OCI-LY7 (cell line): Measurements from ENCODE around the gene ANKRD49. TPM values are rescaled to one million over a fixed set of nuclear protein-coding genes. Genes with fewer than 3 reads are reported as not detected.

Experiments used
- BruUV-seq: library from RNA; stranded (reverse); fragments of 400-500 nt; replicated peaks from 2 replicates; lab custom pipeline; 2021; lab: Mats Ljungman, UMichigan
- CTCF ChIA-PET: fragments of 300-600 bp; sonication (Branson Sonifier 250); formaldehyde crosslinking; loops from one replicate; lab custom pipeline; 2022; ENCODE audit warnings: antibody characterized with exemption; ENCODE audit not compliant: unreplicated experiment; lab: Charles Lee
- POLR2A ChIA-PET: fragments of 300-600 bp; sonication (Branson Sonifier 250); formaldehyde crosslinking; loops from one replicate; lab custom pipeline; 2022; ENCODE audit warnings: antibody characterized with exemption; lab: Charles Lee
- DNase-seq: peaks from one replicate; pipeline ENCODE4 v3.0.0-alpha.2; 2015; ENCODE audit warnings: low spot score
- H2AFZ ChIP-seq: fragments of 200-600 bp; sonication (generic), shearing (Covaris generic); 2 replicates; pipeline ENCODE4 v1.6.1; 2014; ENCODE audit warnings: mild to moderate bottlenecking, antibody characterized with exemption, low read length, moderate library complexity
- H3K27ac ChIP-seq: fragments of 200-600 bp; sonication (generic); 2 replicates; pipeline ENCODE4 v1.5.1; 2014; ENCODE audit warnings: mixed run types, low read depth, mild to moderate bottlenecking, moderate library complexity, low read length, inconsistent platforms; ENCODE audit not compliant: poor library complexity, severe bottlenecking
- H3K36me3 ChIP-seq: fragments of 200-600 bp; sonication (generic); 2 replicates; pipeline ENCODE4 v1.6.1; 2014; ENCODE audit warnings: mild to moderate bottlenecking, antibody characterized with exemption, low read length, moderate library complexity, mixed read lengths; ENCODE audit not compliant: insufficient read depth
- H3K4me1 ChIP-seq: fragments of 200-600 bp; sonication (generic); 2 replicates; pipeline ENCODE4 v1.5.1; 2014; ENCODE audit warnings: mild to moderate bottlenecking, low read length; ENCODE audit not compliant: insufficient read depth, poor library complexity, severe bottlenecking
- H3K4me2 ChIP-seq: fragments of 200-600 bp; sonication (generic); 2 replicates; pipeline ENCODE4 v1.6.1; 2014; ENCODE audit warnings: mild to moderate bottlenecking, low read length
- H3K4me3 ChIP-seq: fragments of 200-600 bp; sonication (generic); 2 replicates; pipeline ENCODE4 v1.5.1; 2014; ENCODE audit warnings: mild to moderate bottlenecking, low read depth, low read length; ENCODE audit not compliant: poor library complexity, severe bottlenecking
- H3K79me2 ChIP-seq: fragments of 200-600 bp; sonication (generic); 2 replicates; pipeline ENCODE4 v1.6.1; 2016; ENCODE audit warnings: low read depth, mild to moderate bottlenecking, low read length, moderate library complexity, mixed read lengths; ENCODE audit not compliant: insufficient read depth
- H3K9me2 ChIP-seq: fragments of 200-600 bp; sonication (generic); 2 replicates; pipeline ENCODE4 v1.6.1; 2016; ENCODE audit warnings: mild to moderate bottlenecking, low read length, mixed read lengths; ENCODE audit not compliant: insufficient read depth
- H3K9me3 ChIP-seq: fragments of 200-600 bp; sonication (generic); 2 replicates; pipeline ENCODE4 v1.6.1; 2014; ENCODE audit warnings: mild to moderate bottlenecking, mixed run types, low read length, mixed read lengths
- H4K20me1 ChIP-seq: fragments of 200-600 bp; sonication (generic); 2 replicates; pipeline ENCODE4 v1.6.1; 2014; ENCODE audit warnings: mild to moderate bottlenecking, antibody characterized with exemption, low read length, moderate library complexity, mixed read lengths; ENCODE audit not compliant: insufficient read depth
- EZH2phosphoT487 ChIP-seq: fragments of 200-600 bp; sonication (generic); IDR thresholded peaks from 2 replicates; pipeline ENCODE4 v1.6.1; 2018; ENCODE audit warnings: low read depth, borderline replicate concordance, mild to moderate bottlenecking, mixed run types, antibody characterized with exemption, low read length, moderate library complexity, mixed read lengths
- intact Hi-C: fragments of 100-400 bp; cut with micrococcal nuclease; formaldehyde crosslinking; loops from one replicate; pipeline ENCODE4 v1.10.0; 2022; ENCODE audit not compliant: unreplicated experiment
- total RNA-seq, 2 experiments: library from RNA; depleted of rRNA in 1 of 2; stranded (reverse); fragments of >200 nt in 1 of 2; shearing (Covaris generic) in 1 of 2; gene quantifications; 2 replicates each; pipeline ENCODE4 v1.2.3, GENCODE V29; 2014 to 2022
- TF ChIP-seq, protein P1 (sequence below): fragments of 200-600 bp; sonication (generic); conservative IDR thresholded peaks from 2 replicates; pipeline ENCODE4 v1.5.1; 2014; ENCODE audit warnings: mild to moderate bottlenecking, antibody characterized with exemption, low read length, moderate library complexity, mixed read lengths

ANKRD49 gene
- total RNA-seq, 2 experiments from 2014 or later: 26.8 to 29.2 TPM

DNA sequence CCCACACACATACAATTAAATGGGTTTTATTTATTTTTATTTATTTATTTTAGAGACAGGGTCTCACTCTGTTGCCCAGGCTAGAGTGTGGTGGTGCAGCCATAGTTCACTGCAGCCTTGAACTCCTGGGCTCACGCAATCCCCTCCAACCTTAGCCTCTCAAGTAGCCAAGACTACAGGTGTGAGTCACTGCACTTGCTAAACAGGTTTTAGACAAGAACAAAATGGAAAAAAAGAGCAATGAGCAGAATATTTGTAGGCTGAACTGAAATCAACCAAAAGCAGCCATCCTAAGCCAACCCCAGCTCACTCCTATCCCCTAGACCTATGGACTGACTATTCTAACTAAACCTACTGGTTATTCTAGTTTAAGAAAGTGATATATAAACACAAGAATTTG lies 37.9 kb upstream of the ANKRD49 start:
- H4K20me1 ChIP-seq: no peaks in the 10 kb centered on the region
- CTCF ChIA-PET: no interaction called here
- no peak overlapping the region for H2AFZ ChIP-seq
- no peaks in the 10 kb centered on the region for H3K9me2 ChIP-seq
- intact Hi-C loops: no loop called here
- no peak overlapping the region for H3K4me2 ChIP-seq
- H3K79me2 ChIP-seq: no peaks in the 10 kb centered on the region
- H3K9me3 ChIP-seq: peaks cover 7% of the 10 kb centered on the region; the same call in 1 of the 2 replicates
- H3K4me3 ChIP-seq: no peak overlapping the region
- no peaks in the 10 kb centered on the region for H3K4me1 ChIP-seq
- no peak for DNase-seq
- no peak for TF ChIP-seq EZH2phosphoT487
- TF ChIP-seq, protein P1, sequence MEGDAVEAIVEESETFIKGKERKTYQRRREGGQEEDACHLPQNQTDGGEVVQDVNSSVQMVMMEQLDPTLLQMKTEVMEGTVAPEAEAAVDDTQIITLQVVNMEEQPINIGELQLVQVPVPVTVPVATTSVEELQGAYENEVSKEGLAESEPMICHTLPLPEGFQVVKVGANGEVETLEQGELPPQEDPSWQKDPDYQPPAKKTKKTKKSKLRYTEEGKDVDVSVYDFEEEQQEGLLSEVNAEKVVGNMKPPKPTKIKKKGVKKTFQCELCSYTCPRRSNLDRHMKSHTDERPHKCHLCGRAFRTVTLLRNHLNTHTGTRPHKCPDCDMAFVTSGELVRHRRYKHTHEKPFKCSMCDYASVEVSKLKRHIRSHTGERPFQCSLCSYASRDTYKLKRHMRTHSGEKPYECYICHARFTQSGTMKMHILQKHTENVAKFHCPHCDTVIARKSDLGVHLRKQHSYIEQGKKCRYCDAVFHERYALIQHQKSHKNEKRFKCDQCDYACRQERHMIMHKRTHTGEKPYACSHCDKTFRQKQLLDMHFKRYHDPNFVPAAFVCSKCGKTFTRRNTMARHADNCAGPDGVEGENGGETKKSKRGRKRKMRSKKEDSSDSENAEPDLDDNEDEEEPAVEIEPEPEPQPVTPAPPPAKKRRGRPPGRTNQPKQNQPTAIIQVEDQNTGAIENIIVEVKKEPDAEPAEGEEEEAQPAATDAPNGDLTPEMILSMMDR: no peak
- no TSS peak for BruUV-seq
- H3K27ac ChIP-seq: no peak overlapping the region
- H3K36me3 ChIP-seq: peaks cover 90% of the 10 kb centered on the region
- POLR2A ChIA-PET: interaction anchor here (2.8 kb wide), 1 partner anchor 13 kb away, joined by 15 read pairs; no protein-coding TSS in a partner anchor

DNA sequence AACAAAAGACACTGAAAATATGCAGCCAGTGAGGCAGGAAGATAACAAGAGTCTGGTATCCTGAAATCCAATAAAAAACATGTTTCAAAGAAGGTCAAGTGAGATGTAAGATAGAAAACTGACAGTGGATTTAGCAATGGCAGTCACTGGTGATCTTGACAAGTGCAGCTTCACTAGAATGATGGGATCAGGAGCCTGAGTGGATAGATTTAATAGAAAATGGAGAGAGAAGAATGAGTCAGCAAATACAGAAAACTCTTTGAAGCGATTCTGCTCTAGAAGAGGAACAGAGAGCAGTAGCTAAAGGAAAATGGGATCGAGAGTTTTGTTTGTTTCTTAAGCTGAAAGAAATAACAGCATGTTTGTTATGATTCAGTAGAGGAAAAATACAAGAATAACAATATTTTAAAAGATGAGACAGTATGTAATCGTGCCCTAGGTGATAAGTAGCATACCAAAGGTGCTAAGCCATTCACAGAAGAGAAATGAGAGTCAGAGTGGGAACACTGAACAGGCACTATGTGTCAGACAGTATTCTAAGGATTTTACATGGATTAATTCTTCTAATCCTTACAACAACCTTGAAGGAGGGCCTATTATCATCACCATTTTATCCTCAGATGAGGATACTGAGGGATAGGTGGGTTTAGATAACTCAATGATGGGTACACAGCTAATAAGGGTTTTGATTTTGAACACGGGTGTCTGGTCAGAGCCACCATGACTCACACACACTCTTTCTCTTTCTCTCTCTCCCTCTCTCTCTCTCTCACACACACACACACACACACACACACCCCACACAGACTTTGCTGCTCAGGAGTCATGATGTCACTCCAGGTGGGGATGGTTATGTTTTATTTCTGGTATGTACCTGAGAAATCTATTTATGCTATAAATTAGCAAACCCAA lies 36.4 kb upstream of the ANKRD49 start:
- Histone ChIP-seq H3K36me3 (peaks cover 90% of the 10 kb centered on the region), H2AFZ (no peak overlapping the region), H3K27ac (no peak overlapping the region), H4K20me1 (no peaks in the 10 kb centered on the region), H3K9me2 (no peaks in the 10 kb centered on the region), H3K4me2 (no peak overlapping the region), H3K79me2 (no peaks in the 10 kb centered on the region), H3K4me3 (no peak overlapping the region), H3K4me1 (no peaks in the 10 kb centered on the region), H3K9me3 (peaks cover 7% of the 10 kb centered on the region; the same call in 1 of the 2 replicates)
- intact Hi-C loops: no loop called here
- DNase-seq: no peak
- no TSS peak for BruUV-seq
- POLR2A ChIA-PET: interaction anchor here (0.6 kb wide), 2 partner anchors 57 to 151 kb away, joined by 3 read pairs; no protein-coding TSS in a partner anchor
- TF ChIP-seq, protein P1: no peak
- no peak for TF ChIP-seq EZH2phosphoT487
- CTCF ChIA-PET: interaction anchor here (0.7 kb wide), 1 partner anchor 51 kb away, joined by 3 read pairs; no protein-coding TSS in a partner anchor

DNA sequence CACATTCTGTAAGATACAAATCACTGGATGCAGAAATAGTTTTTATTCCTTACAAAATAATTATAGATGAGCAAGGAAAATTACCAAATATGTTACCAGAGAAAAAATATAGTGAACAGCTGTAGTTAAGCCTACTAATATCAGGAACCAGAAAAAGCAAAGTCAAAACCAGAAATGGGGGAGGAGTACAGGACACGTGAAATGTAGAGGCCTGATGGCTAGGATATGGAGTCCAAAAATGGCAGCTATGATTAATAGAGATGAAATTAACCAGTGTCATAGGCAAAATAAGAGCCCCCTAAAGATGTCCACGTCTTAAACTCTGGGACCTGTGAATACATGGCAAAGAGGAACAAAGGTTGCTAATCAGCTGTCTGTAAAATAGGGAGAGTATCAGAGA lies 34.2 kb upstream of the ANKRD49 start:
- H3K27ac ChIP-seq: no peak overlapping the region
- CTCF ChIA-PET: no interaction called here

More for the DNA sequence above, 34.2 kb upstream of the ANKRD49 start:
- no peaks in the 10 kb centered on the region for H3K9me2 ChIP-seq
- no peak overlapping the region for H2AFZ ChIP-seq
- TF ChIP-seq, protein P1: no peak
- TF ChIP-seq EZH2phosphoT487: no peak
- intact Hi-C loops: no loop called here
- POLR2A ChIA-PET: interaction anchor here (0.6 kb wide), 1 partner anchor 66 kb away, joined by 3 read pairs; no protein-coding TSS in a partner anchor
- H4K20me1 ChIP-seq: no peaks in the 10 kb centered on the region
- no peaks in the 10 kb centered on the region for H3K79me2 ChIP-seq
- no peaks in the 10 kb centered on the region for H3K4me1 ChIP-seq
- DNase-seq: no peak
- no peaks in the 10 kb centered on the region for H3K9me3 ChIP-seq
- BruUV-seq: no TSS peak
- H3K4me2 ChIP-seq: no peak overlapping the region
- peaks cover 80% of the 10 kb centered on the region for H3K36me3 ChIP-seq
- H3K4me3 ChIP-seq: no peak overlapping the region
